Stimulated activated CD4-positive, alpha-beta T cell treated with anti-CD3 and anti-CD28 coated beads, TNF-alpha, amount 100 ng/mL, for 48 hours (primary cell): ENCODE measurements around the gene TOP2A.
"Not testable (repeated sequence)": the region's sequence is repeated elsewhere in the genome, so short reads cannot be mapped to it uniquely, and the experiment has no call there.

Experiments used
- DNase-seq, 3 donors: peaks; one replicate each; pipeline ENCODE4 v3.0.0-alpha.2; 2020; ENCODE audit warnings: low read depth in 3 of 3

Gene TOP2A

GRCh38 chr17:40378966-40379365 is 38.7 kb downstream of the TOP2A start:
- no peak for DNase-seq

GRCh38 chr17:40377832-40378231 is 39.9 kb downstream of the TOP2A start:
- DNase-seq = no peak

- not testable (repeated sequence) for DNase-seq
Observed at GRCh38 chr17:40376541-40376940, 41.2 kb downstream of the TOP2A start.

- not testable (repeated sequence) for DNase-seq
Observed at GRCh38 chr17:40375786-40376185, 41.9 kb downstream of the TOP2A start.

- no peak for DNase-seq
Observed at GRCh38 chr17:40374821-40375498, 42.7 kb downstream of the TOP2A start.

GRCh38 chr17:40373999-40374398 is 43.7 kb downstream of the TOP2A start:
- DNase-seq = no peak

- DNase-seq = no peak
Observed at GRCh38 chr17:40373324-40373723, 44.4 kb downstream of the TOP2A start.

GRCh38 chr17:40372644-40373043 is 45.1 kb downstream of the TOP2A start:
- DNase-seq = not testable (repeated sequence)

GRCh38 chr17:40372031-40372430 is 45.7 kb downstream of the TOP2A start:
- DNase-seq = no peak

- DNase-seq = no peak
Observed at GRCh38 chr17:40371261-40371929, 46.3 kb downstream of the TOP2A start.

- DNase-seq = no peak
Observed at GRCh38 chr17:40369923-40370322, 47.8 kb downstream of the TOP2A start.

- DNase-seq = not testable (repeated sequence)
Observed at GRCh38 chr17:40367728-40368127, 50.0 kb downstream of the TOP2A start.

GRCh38 chr17:40366861-40367518 is 50.7 kb downstream of the TOP2A start:
- no peak for DNase-seq

- no peak for DNase-seq
Observed at GRCh38 chr17:40366076-40366860, 51.4 kb downstream of the TOP2A start.

GRCh38 chr17:40364906-40365305 is 52.8 kb downstream of the TOP2A start:
- no peak for DNase-seq

- no peak for DNase-seq
Observed at GRCh38 chr17:40364121-40364861, 53.4 kb downstream of the TOP2A start, which contains the start of gene GJD3. TSS of gene GJD3 (minus strand) at chr17:40364737. CDS start at chr17:40363815, 922 bp downstream.

- DNase-seq = no peak
Observed at GRCh38 chr17:40363111-40363827, 54.4 kb downstream of the TOP2A start.

- peak; percentile 72 to 87 (median 83) for DNase-seq
Observed at GRCh38 chr17:40362696-40363110, 55.0 kb downstream of the TOP2A start.

- no peak for DNase-seq
Observed at GRCh38 chr17:40361925-40362695, 55.6 kb downstream of the TOP2A start.
